GM19455 (cell line): ENCODE results near the gene NRXN2.
"Not testable (repeated sequence)": the region's sequence is repeated elsewhere in the genome, so short reads cannot be mapped to it uniquely, and the experiment has no call there.

Experiments
- ATAC-seq: cut with Tn5 transposase; IDR thresholded peaks from one replicate; pipeline ENCODE4 v1.9.1; 2021; ENCODE audit not compliant: unreplicated experiment

Gene NRXN2

GRCh38 chr11:64677441-64678023 lies 45.5 kb downstream of the NRXN2 start:
- ATAC-seq = no peak

- no peak for ATAC-seq
These were observed 46.8 kb downstream of the NRXN2 start for GRCh38 chr11:64676261-64676615.

- ATAC-seq = no peak
These were observed 47.3 kb downstream of the NRXN2 start for GRCh38 chr11:64675450-64676260.

- ATAC-seq = no peak
These were observed 48.2 kb downstream of the NRXN2 start for GRCh38 chr11:64674774-64675173.

GRCh38 chr11:64673279-64673678 lies 49.7 kb downstream of the NRXN2 start:
- no peak for ATAC-seq

- no peak for ATAC-seq
These were observed 50.1 kb downstream of the NRXN2 start for GRCh38 chr11:64672875-64673274.

- no peak for ATAC-seq
These were observed 52.0 kb downstream of the NRXN2 start for GRCh38 chr11:64670975-64671374.

- ATAC-seq = no peak
These were observed 55.7 kb downstream of the NRXN2 start for GRCh38 chr11:64667154-64667745.

GRCh38 chr11:64665411-64665821 lies 57.6 kb downstream of the NRXN2 start:
- ATAC-seq = no peak

GRCh38 chr11:64664236-64664870 lies 58.6 kb downstream of the NRXN2 start:
- not testable (repeated sequence) for ATAC-seq

GRCh38 chr11:64663656-64664055 lies 59.3 kb downstream of the NRXN2 start:
- no peak for ATAC-seq

GRCh38 chr11:64661614-64662013 lies 61.4 kb downstream of the NRXN2 start:
- no peak for ATAC-seq

GRCh38 chr11:64661146-64661545 lies 61.9 kb downstream of the NRXN2 start:
- ATAC-seq = no peak

GRCh38 chr11:64660706-64661105 lies 62.3 kb downstream of the NRXN2 start:
- ATAC-seq = no peak

- ATAC-seq = no peak
These were observed 62.8 kb downstream of the NRXN2 start for GRCh38 chr11:64660205-64660604.

GRCh38 chr11:64659417-64660144 lies 63.4 kb downstream of the NRXN2 start:
- no peak for ATAC-seq

- ATAC-seq = no peak
These were observed 64.7 kb downstream of the NRXN2 start for GRCh38 chr11:64658265-64658664.

- ATAC-seq = no peak
These were observed 66.1 kb downstream of the NRXN2 start for GRCh38 chr11:64656862-64657261.

- ATAC-seq = no peak
These were observed 66.9 kb downstream of the NRXN2 start for GRCh38 chr11:64655941-64656601.

- no peak for ATAC-seq
These were observed 67.9 kb downstream of the NRXN2 start for GRCh38 chr11:64654958-64655541.
